HG03520 (cell line): ENCODE data around the gene DSPP.
"Not testable (repeated sequence)": the region's sequence is repeated elsewhere in the genome, so short reads cannot be mapped to it uniquely, and the experiment has no call there.

ENCODE experiments used
- ATAC-seq: cut with Tn5 transposase; IDR thresholded peaks from one replicate; pipeline ENCODE4 v1.9.1; 2021; ENCODE audit warnings: mild to moderate bottlenecking, moderate library complexity; ENCODE audit not compliant: unreplicated experiment

DSPP gene

DNA sequence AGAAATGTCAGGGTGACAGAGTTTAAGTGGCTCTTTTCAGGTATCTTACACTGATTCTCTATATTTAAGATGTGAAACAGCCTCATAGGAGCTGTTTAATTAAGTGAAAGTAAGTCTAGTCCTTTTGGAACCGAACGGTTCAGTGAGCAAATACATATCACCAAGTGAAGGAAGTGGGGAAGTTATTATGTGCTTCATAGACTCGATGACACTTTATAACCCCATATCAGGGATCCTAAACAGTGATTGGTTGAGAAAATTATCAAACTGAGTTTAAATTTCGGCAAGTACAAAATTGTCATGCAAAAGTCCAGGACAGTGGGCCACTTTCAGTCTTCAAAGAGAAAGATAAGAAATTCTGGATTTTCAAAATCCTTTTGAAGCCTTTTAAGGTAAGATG lies at the start of gene DSPP:
Gene DSPP (plus strand): TSS at position 301 of the 400 bp plus-strand sequence. CDS start 2,380 bp downstream, outside the sequence.
- ATAC-seq, result no peak

DNA sequence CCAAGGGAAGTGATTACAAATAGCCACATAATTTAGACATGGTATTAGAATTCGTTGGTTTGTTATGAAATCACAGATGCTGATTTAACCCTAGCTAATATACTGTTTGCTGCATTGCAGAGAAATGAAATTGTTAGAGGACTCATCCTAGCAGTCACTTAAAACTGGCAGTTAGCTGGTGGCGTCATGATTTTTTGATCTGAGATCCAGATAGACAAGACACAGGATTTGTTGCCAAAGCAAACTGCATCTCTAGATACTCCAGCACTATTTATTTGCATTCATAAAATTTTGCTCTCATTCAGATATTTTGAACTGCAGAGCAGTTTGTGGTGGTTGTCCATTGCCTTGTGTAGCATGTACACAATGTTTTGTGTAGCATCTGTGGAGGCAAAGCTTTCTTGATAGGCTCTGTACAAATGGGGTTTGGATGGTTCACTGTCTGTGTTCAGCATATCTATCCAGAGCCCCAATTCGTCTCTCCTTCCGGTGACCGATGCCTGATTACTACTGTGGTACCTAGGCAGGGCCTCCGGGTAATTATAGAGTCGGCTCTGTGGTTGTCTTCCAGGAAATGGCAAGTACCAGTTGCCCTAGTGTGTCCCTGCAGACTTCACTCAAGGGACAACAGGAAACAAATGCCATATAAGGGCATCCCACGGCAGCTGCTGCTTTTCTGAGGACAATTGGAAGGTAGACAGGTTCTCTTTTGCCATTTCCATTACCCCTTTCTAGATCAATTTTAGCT lies 49.1 kb upstream of the DSPP start:
- peak; percentile 99 for ATAC-seq

DNA sequence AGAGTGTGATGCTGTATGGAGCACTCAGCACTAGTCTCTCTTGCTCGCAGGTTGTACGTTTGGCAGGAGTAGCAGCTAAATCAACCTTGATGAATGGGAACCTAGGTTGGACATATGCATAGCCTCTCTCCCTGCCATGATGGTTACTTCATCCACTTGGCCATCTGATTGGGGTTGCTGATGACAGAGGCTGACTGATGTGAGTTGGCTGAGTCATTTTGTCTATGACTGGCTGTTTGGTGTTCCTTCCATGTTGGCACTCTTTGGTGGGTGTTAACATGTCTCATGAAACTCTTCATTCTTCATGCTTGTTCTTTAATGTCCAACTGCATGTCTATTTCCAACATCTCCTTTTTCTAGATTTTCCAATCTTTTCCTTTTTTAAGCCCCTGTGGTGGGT lies 47.5 kb upstream of the DSPP start:
- no peak for ATAC-seq

DNA sequence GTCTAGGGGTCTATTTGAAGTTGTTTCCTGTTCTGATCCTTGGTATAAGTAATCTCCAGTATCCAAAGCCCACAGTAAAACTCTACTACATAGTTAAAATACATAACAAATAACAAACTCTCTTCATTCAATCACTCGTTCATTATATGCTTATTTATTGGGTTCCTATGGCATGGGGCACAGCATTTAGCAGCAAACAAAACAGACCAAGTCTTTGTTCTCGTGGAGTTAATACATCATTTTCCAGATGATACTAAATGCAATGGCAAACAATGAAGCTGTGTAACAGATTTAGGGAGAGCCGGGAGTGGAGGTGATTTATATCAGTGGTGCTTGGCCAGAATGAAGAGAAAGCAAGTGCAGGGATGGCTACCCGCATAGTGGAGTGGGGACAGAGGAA lies 42.6 kb upstream of the DSPP start:
- ATAC-seq, result no peak

DNA sequence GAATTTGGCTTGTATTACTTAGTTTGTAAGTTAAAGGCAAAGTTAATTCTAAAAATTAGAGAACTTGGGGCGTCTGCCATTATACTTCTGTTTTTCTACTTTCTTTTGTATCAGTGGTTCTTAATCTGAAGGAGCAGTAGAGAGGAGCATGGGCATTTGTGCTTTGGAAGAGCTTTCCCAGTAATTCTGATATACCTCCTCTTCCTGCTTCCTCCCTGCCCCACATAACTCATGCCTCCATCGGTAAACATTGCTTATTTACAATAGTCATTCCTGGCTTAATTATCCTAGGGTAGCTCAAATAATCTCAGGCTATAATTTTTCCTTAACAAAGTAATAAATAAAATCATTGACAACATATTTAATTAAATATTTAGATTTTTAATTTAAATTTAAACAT lies 42.1 kb upstream of the DSPP start:
- ATAC-seq, result no peak

DNA sequence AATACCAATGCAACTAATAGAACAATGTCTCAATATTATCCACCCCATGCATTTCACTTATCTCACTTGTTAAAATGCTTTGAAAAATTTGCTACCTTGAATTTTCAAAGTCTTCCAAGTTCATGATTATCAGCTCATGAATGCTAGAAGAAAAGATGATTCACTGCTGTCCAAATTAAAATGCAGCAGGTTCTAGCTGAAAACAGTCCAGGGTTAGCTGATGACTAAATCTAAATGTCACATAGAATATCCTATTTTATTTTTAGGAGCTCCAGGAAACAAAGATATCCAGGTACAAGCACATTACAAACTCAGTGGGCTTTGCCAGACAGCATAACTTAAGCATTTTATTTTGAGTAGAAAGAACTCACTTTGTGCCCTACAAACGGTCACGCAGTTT lies 41.1 kb upstream of the DSPP start:
- ATAC-seq, result no peak

DNA sequence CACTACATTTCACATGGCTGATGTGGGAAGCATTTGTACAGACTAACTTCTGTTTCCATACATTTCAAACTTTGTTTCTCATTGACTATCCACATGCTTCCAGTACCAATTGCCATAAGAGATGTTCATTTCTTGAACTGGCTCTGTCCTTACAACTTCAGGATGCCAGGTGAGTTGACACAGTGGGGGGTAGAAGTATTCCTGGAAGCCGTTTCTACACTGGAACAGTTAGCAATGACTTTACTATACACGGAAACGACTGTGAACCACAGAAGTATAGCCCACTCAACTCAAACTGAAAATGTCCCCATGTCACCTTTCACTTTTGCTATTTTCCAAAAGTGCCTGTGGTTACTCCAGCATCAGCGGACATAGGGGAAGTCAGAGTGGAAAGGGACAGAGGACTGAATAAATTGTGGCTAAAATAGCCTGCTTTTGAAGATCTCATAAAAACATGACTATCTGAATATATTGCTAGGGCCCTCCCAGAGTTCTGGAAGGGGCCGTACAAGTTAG lies 38.0 kb upstream of the DSPP start:
- no peak for ATAC-seq

DNA sequence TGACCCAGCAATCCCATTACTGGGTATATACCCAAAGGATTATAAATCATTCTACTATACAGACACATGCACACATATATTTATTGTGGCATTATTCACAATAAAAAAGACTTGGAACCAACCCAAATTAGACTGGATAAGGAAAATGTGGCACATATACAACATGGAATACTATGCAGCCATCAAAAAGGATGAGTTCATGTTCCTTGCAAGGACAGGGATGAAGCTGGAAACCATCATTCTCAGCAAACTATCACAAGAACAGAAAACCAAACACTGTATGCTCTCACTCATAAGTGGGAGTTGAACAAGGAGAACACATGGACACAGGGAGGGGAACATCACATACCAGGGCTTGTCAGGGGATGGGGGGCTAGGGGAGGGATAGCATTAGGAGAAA lies 34.0 kb upstream of the DSPP start:
- not testable (repeated sequence) for ATAC-seq

DNA sequence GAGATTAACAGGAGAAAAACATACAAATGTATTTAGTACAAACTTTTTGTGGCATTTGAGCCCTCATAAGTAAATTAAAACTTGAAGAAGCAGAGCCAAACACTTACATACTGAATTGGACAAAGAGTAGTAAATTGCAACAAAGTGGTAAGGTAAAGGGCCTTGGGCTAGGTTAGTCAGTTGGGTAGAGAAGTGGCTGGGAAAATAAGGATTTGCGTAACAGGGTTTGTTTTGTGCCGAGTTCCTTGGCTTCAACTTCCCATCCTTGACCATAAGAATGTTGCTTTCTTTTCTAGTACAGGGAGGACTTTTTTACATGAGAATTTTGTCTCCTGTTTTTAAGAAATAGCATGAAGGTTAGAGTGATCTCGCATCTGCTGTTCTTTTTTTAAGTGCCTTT lies 33.3 kb upstream of the DSPP start:
- ATAC-seq, result no peak

DNA sequence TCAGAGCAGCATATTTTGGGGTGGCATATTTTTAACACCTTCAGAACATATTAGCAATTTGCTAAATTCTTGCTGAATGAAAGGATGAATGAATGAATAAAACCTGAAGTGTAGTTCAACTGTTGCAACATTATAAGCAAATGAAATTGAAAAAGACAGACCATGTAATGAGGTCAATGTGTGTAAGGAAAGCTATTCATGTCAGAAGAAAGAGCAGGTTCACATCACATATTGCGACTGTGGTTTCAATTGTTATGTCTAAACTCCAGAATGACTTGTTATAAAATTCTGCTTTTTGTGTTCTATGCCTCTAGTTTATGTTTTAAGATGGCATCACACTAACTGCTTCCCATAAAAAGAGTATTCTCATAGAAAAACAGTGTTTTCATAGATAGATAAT lies 32.9 kb upstream of the DSPP start:
- ATAC-seq, result no peak

DNA sequence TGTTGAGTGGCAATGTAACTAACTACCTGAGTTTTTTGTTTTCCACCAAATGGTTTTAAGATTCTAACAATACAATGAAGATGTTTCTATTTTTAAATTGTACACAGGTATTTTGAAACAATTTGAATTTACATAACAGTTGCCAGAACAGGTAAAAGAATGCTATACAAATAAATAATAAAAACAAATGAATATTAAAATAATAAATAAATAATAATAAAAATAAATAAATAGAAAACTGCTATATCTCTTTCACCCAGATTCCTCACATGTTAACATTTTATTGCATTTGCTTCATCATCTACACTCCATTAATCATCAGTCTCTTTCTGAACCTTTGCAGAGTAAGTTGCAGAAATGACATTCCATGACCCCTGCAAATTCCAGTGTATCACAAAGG lies 32.3 kb upstream of the DSPP start:
- ATAC-seq, result no peak

DNA sequence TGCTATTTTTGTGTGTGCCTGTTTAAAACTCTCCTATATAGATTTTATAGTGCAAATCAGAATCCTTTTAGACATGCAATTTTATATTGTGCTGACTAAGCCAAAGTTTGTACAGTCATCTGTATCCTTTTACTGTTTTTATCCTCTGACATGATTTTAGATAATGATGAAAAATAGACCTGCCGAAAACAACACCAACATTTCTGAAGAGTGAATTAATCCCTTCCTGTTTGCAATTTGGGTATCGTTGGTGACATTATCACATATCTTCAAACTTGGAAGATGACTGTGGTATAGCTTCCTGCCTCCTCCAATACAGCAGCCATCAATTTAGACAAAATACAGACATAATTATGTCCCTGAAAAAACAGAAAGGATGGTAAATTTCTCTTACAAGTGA lies 28.9 kb upstream of the DSPP start:
- ATAC-seq, result no peak

DNA sequence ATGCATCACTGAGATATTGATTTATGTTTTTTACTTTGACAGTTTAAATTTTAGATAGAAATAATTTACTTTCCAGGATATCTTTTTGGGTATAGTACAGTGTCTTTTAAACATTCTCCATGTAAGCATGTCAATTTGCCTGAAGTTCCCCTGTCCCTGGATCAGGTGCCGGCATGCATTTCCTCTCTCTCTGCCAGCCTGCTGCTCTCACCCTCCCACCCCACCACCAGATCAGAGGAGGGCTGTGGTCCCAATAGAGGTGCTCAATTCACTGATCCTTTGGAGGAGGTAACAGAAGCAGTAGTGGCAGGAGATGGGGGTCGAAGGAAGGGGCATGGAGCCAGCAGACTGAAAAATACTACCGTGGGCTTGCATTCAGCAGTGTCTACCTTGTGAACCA lies 28.3 kb upstream of the DSPP start:
- ATAC-seq, result no peak

DNA sequence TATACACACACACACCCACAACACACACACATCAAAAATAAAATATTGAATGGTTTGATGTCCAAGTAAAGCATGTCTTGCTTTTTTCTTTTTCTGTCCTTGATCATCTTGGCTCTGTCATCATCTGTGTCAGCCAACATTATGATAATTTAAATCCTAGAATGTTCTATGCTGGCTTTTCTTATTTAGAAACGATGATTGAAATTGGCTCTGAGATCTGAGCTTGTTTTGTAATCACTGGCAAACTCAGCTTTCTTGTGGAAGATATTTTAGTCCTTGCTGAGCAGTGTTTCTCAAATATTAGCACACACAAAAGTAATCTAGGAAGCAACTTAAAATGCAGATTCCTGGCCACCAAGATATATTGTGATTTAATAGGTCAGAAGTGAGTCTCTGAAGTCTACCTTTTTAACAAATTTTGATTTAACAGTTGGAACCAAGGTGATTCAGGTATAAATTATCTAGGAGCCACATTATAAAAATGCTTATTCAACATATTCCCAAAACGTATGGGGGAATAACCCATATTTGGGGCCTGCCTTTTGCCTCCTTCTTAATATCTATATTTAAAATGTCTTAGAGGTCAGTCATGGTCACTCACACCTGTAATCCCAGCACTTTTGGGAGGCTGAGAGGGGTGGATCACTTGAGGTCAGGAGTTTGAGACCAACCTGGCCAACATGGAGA lies 24.0 kb upstream of the DSPP start:
- no peak for ATAC-seq

DNA sequence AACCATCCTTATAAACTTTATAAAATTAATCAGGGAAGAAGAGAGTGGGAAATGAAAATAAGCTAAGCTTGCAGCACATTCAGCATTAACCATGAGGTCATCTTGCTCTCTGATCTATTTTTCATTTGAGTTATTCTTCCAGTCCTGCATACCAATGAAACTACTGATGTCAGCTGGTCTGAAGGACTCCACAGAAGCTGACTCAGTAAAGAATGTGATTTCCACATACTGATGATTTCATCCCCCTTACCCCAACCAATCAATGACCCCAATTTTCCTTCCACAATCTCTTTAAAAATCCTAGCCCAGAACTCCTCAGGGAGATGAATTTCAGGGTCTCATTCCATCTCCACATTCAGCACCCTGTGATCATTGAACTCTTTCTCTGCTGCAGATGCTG lies 18.8 kb upstream of the DSPP start:
- no peak for ATAC-seq

DNA sequence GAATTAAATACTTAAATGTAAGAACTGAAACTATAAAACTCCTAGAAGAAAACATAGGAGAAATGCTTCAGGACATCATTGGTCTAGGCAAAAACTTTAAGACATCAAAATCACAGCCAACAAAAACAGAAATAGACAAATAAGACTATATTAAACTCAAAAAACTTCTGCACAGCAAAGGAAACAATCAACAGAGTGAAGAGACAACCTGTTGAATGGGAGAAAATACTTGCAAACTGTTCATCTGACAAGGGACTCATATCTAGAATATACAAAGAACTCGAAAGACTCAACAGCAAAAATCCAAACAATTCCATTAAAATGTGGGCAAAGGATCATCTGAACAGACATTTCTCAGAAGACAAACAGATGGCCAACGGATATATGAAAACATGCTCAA lies 16.2 kb upstream of the DSPP start:
- no peak for ATAC-seq

DNA sequence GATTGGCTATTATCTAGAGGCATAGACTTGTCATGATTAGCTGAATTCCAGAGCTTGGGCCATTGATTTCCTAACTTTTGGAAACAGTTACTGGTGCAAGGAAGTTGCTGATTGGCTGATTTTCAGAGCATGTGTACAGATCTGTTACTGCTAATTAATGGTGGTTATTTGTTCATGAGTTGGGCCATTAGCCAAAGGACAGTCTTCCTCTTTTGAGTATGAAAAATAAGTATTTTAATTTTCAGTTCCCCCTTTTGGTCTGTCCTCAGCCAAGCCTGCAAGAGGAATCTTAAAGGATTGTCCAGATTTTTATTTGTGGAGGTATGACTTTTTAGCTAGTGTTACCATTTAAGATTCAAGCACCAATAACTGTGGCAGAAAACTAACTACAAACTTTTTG lies 7.0 kb upstream of the DSPP start:
- ATAC-seq, result no peak

DNA sequence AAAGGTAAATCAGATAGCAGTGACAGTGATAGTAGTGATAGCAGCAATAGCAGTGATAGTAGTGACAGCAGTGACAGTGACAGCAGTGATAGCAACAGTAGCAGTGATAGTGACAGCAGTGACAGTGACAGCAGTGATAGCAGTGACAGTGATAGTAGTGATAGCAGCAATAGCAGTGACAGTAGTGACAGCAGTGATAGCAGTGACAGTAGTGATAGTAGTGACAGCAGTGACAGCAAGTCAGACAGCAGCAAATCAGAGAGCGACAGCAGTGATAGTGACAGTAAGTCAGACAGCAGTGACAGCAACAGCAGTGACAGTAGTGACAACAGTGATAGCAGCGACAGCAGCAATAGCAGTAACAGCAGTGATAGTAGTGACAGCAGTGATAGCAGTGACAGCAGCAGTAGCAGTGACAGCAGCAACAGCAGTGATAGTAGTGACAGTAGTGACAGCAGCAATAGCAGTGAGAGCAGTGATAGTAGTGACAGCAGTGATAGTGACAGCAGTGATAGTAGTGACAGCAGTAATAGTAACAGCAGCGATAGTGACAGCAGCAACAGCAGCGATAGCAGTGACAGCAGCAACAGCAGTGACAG lies 6.1 kb downstream of the DSPP start:
- no peak for ATAC-seq

DNA sequence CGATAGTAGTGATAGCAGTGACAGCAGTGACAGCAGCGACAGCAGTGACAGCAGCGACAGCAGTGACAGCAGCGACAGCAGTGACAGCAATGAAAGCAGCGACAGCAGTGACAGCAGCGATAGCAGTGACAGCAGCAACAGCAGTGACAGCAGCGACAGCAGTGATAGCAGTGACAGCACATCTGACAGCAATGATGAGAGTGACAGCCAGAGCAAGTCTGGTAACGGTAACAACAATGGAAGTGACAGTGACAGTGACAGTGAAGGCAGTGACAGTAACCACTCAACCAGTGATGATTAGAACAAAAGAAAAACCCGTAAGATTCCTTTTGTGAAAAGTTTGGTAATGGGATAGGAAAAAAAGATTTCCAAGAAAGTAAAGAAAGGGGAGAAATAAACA lies 7.9 kb downstream of the DSPP start:
- no peak for ATAC-seq

DNA sequence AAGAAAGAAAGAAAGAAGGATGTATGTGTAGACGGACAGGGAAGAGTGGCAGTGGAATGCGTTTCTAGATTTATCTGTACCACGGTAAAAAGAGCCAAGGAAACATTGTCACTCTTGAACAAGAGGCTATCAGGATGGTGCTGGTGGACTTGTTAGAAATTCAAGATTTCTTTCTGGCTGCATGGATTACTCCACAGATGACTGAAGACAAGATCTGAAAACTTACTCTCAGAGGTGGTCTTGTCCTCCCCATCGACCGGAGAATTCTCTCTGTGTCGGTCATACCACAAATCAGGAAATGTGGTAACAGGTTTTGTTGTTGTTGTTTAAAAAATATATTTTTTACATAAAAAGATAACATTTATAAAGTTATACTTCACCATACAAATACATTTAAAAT lies 11.8 kb downstream of the DSPP start:
- no peak for ATAC-seq

DNA sequence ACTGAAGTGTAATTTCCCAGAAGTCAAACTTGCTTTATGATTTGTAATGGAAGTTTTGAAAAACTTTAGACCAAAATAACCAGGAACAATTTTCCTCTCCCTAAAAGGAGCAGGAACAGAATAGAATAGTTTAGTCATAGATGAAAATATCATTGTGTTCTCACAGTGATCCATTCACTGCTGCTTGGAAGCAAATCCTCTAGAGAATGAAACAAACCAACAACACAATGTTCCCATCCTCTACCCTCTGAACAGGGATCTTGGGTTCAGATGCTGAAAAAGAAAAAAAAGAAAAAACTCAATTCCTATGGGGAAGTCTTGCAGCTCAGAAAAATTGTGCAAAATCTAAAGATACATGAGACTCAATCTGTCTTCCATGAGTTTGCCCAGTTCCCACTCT lies 12.2 kb downstream of the DSPP start:
- no peak for ATAC-seq

DNA sequence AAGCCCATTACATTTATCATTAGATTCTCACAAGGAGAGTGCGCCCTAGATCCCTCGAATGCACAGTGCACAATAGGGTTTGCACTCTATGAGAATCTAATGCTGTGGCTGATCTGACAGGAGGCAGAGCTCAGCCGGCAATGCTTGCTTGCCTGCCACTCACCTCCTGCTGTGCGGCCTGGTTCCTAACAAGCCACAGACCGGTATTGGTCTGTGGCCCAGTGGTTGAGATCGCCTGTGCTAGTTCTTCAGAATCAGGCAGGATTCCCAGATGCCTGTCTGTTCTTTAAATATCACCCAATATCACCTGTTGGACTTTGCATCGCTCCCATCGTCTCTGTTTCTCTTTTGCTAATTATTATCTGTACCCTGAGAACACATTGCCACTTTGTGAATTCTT lies 14.0 kb downstream of the DSPP start:
- no peak for ATAC-seq
